ENCODE results near the gene PGAM1. TPM values are rescaled to one million over a fixed set of nuclear protein-coding genes. Genes with fewer than 3 reads are reported as not detected.

The PGAM1 gene
- total and polyA plus RNA-seq, 9 of the 15 experiments (the other 6 are each of a cell fraction or from before 2014, with no cell fraction given) = 40.3 to 559 (median 269) TPM

DNA sequence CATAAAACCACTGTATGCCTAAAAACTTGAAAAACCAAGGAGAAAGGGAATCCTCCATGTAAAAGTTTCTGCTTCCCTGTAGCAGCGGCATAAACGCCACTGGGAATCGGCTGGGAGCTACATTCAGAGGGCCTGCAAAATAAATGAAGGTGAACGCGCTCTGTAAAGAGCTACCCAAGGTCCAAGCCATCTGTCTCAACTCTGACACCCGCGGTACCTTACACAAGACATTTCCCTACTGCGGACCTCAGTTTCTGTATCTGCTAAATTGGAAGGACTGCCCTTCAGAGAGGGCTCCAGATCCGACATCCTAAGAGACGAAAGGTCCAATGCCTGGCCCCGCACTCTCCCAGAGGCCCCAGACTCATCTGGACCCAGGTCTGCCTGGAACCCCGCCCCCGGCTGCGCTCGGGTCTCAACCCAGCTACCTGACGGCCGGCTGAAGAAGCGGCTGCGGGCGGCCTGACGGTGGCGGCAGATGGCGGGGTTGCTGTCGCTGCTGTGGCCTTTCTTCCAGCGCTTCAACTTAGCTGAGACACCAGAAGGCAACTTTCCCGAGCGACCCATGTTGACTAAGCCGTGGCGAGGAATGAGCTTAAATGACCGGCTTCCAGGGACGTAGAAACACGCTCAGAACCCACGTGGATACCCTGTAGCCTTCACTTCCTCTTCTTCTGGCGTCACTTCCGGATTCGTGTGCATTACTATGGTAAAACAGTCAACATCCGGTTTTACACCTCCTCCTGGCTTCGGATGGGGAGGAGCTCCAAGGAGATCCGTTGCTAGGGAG, 25.1 kb upstream of the PGAM1 start, which contains the start of gene RRP12 (continued):
- TF ChIP-seq, protein P1, sequence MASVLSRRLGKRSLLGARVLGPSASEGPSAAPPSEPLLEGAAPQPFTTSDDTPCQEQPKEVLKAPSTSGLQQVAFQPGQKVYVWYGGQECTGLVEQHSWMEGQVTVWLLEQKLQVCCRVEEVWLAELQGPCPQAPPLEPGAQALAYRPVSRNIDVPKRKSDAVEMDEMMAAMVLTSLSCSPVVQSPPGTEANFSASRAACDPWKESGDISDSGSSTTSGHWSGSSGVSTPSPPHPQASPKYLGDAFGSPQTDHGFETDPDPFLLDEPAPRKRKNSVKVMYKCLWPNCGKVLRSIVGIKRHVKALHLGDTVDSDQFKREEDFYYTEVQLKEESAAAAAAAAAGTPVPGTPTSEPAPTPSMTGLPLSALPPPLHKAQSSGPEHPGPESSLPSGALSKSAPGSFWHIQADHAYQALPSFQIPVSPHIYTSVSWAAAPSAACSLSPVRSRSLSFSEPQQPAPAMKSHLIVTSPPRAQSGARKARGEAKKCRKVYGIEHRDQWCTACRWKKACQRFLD (CRISPR knock-in tag; IDR thresholded peaks at IDR 0.05) = peak; percentile 81
- TF ChIP-seq KHSRP (IDR thresholded peaks at IDR 0.05) (no peak), JUND (IDR thresholded peaks at IDR 0.05; ENCODE audit: borderline replicate concordance, low read depth, low read length) (peak; percentile 45; the same call in 1 of the 2 replicates), JUND (tag; IDR thresholded peaks at IDR 0.05; ENCODE audit: borderline replicate concordance, low read depth, low read length) (peak; percentile 27; the same call in 1 of the 3 replicates), SRSF3 (IDR thresholded peaks at IDR 0.05; ENCODE audit: insufficient read depth, low read length) (no peak), ATF7 (IDR thresholded peaks at IDR 0.05) (peak; percentile 73; the same call in 1 of the 2 replicates), GABPB1 (CRISPR knock-in tag; IDR thresholded peaks at IDR 0.05) (peak; percentile 93), HNRNPK (IDR thresholded peaks at IDR 0.05; ENCODE audit: low read depth, low read length, poor library complexity, severe bottlenecking) (no peak), SMC3 (conservative IDR thresholded peaks at IDR 0.05; ENCODE audit: insufficient read depth, low read depth, low read length) (no peak), MTA2 (IDR thresholded peaks at IDR 0.05; ENCODE audit: low read depth) (no peak), ZNF707 (CRISPR knock-in tag; conservative IDR thresholded peaks at IDR 0.05) (no peak), CBX5 (IDR thresholded peaks at IDR 0.05; ENCODE audit: borderline replicate concordance, low read depth) (no peak), FOXA1 (IDR thresholded peaks at IDR 0.05; ENCODE audit: borderline replicate concordance) (no peak), RFX1 (IDR thresholded peaks at IDR 0.05) (peak; percentile 98), ZNF347 (CRISPR knock-in tag; IDR thresholded peaks at IDR 0.05; ENCODE audit: low read depth) (no peak), SP1 (CRISPR knock-in tag; IDR thresholded peaks at IDR 0.05) (peak; percentile 3; the same call in 1 of the 2 replicates), HDAC1 (IDR thresholded peaks at IDR 0.05) (peak; percentile 93 to 100; a peak in 3 of 4 replicates), ZFX (CRISPR knock-in tag; IDR thresholded peaks at IDR 0.05) (peak; percentile 57)
- TF ChIP-seq, protein P2, sequence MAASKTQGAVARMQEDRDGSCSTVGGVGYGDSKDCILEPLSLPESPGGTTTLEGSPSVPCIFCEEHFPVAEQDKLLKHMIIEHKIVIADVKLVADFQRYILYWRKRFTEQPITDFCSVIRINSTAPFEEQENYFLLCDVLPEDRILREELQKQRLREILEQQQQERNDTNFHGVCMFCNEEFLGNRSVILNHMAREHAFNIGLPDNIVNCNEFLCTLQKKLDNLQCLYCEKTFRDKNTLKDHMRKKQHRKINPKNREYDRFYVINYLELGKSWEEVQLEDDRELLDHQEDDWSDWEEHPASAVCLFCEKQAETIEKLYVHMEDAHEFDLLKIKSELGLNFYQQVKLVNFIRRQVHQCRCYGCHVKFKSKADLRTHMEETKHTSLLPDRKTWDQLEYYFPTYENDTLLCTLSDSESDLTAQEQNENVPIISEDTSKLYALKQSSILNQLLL (CRISPR knock-in tag; IDR thresholded peaks at IDR 0.05; ENCODE audit: borderline replicate concordance) = no peak
- TF ChIP-seq, protein P3, sequence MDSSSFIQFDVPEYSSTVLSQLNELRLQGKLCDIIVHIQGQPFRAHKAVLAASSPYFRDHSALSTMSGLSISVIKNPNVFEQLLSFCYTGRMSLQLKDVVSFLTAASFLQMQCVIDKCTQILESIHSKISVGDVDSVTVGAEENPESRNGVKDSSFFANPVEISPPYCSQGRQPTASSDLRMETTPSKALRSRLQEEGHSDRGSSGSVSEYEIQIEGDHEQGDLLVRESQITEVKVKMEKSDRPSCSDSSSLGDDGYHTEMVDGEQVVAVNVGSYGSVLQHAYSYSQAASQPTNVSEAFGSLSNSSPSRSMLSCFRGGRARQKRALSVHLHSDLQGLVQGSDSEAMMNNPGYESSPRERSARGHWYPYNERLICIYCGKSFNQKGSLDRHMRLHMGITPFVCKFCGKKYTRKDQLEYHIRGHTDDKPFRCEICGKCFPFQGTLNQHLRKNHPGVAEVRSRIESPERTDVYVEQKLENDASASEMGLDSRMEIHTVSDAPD (CRISPR knock-in tag; IDR thresholded peaks at IDR 0.05) = no peak
- TF ChIP-seq, protein P4, sequence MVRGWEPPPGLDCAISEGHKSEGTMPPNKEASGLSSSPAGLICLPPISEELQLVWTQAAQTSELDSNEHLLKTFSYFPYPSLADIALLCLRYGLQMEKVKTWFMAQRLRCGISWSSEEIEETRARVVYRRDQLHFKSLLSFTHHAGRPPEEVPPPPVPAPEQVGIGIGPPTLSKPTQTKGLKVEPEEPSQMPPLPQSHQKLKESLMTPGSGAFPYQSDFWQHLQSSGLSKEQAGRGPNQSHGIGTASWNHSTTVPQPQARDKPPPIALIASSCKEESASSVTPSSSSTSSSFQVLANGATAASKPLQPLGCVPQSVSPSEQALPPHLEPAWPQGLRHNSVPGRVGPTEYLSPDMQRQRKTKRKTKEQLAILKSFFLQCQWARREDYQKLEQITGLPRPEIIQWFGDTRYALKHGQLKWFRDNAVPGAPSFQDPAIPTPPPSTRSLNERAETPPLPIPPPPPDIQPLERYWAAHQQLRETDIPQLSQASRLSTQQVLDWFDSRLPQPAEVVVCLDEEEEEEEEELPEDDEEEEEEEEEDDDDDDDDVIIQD (CRISPR knock-in tag; IDR thresholded peaks at IDR 0.05) = no peak

All from K562 (cell line).